AG04449 (cell line): ENCODE results near the gene FHIT.

Source experiments
- CTCF ChIA-PET: fragments of 350-600 bp; formaldehyde crosslinking; extraction: SDS; loops from one replicate; lab custom pipeline; 2021; ENCODE audit warnings: antibody characterized with exemption; lab: Yijun Ruan, JAX
- POLR2A ChIA-PET: fragments of 400-600, 350-600 bp; formaldehyde crosslinking; extraction: SDS; loops from one replicate; lab custom pipeline; 2020; ENCODE audit warnings: antibody characterized with exemption, inconsistent platforms; lab: Yijun Ruan, JAX
- DNase-seq: peaks from one replicate; pipeline ENCODE4 v3.0.0-alpha.2; 2010; ENCODE audit warnings: low read depth, low spot score
- H3K4me3 ChIP-seq: 2 replicates; pipeline ENCODE4 v1.5.1; 2011; ENCODE audit warnings: low read depth, mild to moderate bottlenecking, control low read depth, low read length
- TF ChIP-seq, protein P1 (sequence below): IDR thresholded peaks from one replicate; pipeline ENCODE4 v1.5.1; 2011; ENCODE audit warnings: mild to moderate bottlenecking, moderate library complexity, low read length, control low read depth, inconsistent platforms; ENCODE audit not compliant: insufficient read depth; ENCODE audit errors: missing control alignments

Gene FHIT

DNA sequence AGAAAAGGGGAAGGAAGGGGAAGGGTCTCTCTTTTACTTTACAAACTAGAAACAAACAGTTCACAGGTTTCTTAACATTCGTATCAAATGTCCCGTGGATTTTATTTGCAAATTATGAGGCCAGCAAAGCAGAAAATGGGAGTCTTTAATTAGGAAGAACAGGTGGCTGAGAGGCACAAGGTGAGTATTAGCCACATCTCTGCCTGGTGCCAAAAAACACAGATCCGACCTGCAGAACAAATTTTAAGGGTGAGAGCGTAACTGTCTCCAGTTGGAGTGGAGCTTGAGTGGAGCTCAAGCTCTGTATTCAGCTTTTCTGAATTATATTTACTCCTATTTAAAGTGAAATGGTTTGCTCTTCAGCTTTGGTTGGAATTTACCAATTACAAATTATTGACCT, 1004.9 kb downstream of the FHIT start:
- DNase-seq = no peak
- POLR2A ChIA-PET = no interaction called here
- CTCF ChIA-PET = no interaction called here
- TF ChIP-seq, protein P1, sequence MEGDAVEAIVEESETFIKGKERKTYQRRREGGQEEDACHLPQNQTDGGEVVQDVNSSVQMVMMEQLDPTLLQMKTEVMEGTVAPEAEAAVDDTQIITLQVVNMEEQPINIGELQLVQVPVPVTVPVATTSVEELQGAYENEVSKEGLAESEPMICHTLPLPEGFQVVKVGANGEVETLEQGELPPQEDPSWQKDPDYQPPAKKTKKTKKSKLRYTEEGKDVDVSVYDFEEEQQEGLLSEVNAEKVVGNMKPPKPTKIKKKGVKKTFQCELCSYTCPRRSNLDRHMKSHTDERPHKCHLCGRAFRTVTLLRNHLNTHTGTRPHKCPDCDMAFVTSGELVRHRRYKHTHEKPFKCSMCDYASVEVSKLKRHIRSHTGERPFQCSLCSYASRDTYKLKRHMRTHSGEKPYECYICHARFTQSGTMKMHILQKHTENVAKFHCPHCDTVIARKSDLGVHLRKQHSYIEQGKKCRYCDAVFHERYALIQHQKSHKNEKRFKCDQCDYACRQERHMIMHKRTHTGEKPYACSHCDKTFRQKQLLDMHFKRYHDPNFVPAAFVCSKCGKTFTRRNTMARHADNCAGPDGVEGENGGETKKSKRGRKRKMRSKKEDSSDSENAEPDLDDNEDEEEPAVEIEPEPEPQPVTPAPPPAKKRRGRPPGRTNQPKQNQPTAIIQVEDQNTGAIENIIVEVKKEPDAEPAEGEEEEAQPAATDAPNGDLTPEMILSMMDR = no peak
- no peak overlapping the region for H3K4me3 ChIP-seq

DNA sequence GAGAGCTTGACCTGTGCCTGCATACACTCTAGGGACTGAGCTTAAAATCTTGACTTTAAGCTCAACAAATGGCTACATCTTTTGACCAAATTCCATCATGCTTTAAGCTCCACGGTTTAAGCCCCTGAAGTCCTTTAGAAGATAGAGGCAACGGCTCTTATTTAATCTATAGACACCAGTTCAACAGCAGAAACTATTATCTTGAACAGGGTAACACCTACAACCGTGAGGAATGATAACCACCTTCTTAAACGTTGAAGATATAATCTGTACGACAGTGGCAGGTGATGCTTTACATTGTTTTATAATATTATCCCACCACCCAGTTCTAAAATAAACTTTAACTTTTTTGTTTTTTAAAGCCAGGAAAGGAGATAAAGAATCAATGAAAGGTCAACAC, 1007.8 kb downstream of the FHIT start:
- DNase-seq = no peak
- no peak overlapping the region for H3K4me3 ChIP-seq
- TF ChIP-seq, protein P1 = no peak
- ChIA-PET CTCF (no interaction called here), POLR2A (no interaction called here)

DNA sequence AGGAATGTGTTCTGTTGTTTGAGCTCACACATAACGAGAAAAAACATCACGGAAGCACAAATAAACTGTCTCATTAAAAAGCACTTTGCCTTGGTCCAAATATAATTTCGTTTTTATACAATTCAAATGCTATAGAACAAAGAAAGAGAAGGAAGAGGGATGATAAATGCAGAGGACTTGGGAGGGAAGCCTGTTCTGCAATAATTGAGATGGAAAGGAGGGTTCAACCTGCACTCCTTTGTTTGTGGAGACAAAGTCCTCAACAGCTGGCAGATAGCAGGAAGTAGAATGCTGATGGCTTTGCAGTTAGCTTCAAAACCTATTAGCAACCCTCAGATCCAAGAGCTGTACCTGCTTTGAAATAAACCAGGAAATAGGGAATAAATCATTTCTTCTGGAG, 1010.8 kb downstream of the FHIT start:
- TF ChIP-seq, protein P1 = no peak
- ChIA-PET POLR2A (no interaction called here), CTCF (no interaction called here)
- no peak for DNase-seq
- no peak overlapping the region for H3K4me3 ChIP-seq

DNA sequence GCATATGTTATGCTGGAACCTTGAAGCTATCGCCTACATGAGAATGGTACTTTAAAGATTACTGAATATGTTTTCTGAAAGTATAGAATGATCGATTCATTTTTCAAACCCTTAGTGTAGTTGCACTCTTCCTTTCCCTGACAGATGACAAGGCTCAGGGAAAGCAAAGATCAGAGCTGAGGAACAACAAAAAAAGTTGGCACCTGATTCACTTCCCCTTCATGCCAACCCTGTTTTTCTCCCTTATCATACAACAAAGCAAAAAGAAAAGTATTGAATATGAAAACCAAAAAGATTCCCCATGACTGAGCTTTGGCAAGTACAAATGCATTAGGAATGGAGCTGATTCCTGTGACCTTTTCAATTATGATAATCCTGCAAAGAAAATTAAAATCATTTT, 1012.7 kb downstream of the FHIT start:
- DNase-seq = no peak
- ChIA-PET POLR2A (no interaction called here), CTCF (no interaction called here)
- no peak overlapping the region for H3K4me3 ChIP-seq
- TF ChIP-seq, protein P1 = no peak

DNA sequence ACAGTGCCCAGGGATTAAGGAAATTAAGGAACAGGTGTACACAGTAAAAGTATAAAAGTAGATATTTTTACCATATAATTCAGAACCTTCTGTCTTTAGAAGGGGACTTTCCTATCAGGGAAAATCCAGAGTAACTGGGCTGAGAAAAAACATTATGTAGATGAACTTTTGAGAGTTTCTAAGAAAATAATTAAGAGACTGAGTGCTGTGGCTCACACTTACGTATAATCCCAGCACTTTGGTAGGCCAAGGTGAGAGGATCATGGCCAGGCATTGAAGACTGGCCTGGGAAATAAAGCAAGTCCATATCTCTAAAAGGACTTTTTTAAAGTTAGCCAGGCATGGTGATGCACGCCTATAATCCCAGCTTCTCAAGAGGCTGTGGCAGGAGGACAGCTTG, 1021.8 kb downstream of the FHIT start:
- H3K4me3 ChIP-seq = no peak overlapping the region
- POLR2A ChIA-PET = no interaction called here
- CTCF ChIA-PET = no interaction called here
- DNase-seq = no peak
- TF ChIP-seq, protein P1 = no peak

DNA sequence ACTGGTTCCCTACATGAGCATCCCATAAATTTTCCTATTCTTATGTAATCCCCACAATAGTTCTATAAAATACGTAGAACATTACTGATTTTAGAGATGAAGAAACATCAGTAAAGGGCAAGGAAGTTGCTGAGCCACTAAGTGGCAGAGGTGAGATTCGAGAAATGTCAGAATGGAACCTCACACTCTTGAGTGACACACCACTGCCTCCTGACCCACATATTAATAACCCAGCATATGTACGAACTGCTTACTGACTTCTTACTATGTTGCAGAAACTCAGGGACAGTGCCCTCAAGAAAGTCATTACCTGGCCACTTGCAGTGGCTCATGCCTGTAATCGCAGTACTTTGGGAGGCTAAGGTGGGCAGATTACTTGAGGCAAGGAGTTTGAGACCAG, 1022.4 kb downstream of the FHIT start:
- CTCF ChIA-PET = no interaction called here
- DNase-seq = no peak
- POLR2A ChIA-PET = no interaction called here
- H3K4me3 ChIP-seq = no peak overlapping the region
- TF ChIP-seq, protein P1 = no peak

DNA sequence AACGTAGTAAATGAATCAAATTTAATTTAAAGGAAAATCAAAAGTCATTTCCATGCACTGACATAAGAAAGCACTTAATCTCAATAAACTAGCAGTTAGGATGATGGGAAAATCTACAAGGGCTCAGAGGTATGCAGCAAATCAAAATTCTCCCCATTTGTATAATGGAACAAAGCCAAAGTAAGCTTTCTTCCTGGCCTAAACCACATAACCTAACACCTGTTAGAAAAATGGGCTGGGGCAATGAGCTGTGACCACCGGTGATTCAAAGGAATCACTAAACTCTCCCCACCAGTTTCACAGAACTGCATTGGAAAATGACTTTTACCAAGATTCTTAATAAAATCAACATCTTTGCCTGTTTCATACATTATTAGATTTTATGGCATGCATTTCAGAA, 1024.3 kb downstream of the FHIT start:
- no peak for DNase-seq
- ChIA-PET POLR2A (no interaction called here), CTCF (no interaction called here)
- TF ChIP-seq, protein P1 = no peak
- H3K4me3 ChIP-seq = no peak overlapping the region
